ENCODE results near the gene TBC1D2B. TPM values are rescaled to one million over a fixed set of nuclear protein-coding genes. Genes with fewer than 3 reads are reported as not detected.

The TBC1D2B gene
- total RNA-seq, 1 experiment from 2014 or later, result 18.3 TPM

DNA sequence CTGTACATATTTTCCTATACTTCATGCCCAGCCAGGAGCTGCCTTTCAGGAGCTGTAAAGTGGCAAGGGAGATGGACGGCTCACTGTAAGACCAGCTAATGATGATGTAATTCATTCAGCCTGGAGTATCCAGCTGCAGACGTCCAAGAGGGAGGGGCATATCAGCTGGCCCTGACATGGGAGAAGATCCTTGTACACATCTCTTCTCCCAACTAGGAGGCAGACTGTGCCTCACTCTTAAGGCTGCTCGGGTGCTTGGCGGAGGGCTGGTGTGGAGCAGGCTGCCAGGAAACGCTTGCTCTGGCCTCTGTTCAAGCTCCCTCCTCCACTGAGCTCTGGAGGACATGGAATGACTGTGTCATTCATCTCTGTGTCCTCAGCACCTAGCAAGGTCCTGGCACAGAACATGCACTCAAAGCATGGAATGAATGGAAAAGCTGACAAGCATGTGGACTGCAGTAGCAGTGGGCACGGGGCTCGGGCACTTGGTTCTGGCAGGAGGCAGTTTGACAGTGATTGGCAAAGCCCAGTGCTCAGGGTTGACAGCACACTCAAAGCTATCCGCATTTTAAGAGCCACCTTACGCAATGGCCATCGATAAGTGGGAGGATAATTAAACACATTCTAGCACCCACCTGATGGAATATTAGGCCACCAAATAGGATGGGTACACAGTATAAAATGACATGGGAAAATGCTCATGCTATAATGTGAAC is 72.4 kb downstream of the TBC1D2B start:
- Mint-ChIP-seq H3K9me3 (no peaks in the 10 kb centered on the region), H3K4me3 (no peak overlapping the region), H3K27me3 (ENCODE audit: low read depth) (no peaks in the 10 kb centered on the region), H3K4me1 (peaks cover 16% of the 10 kb centered on the region), H3K27ac (no peak overlapping the region), H3K36me3 (peaks cover 7% of the 10 kb centered on the region)
- DNase-seq (ENCODE audit: low spot score) (no peak), ATAC-seq (no peak)
- TF ChIP-seq ESRRA (CRISPR knock-in tag; IDR thresholded peaks at IDR 0.05; ENCODE audit: borderline replicate concordance) (no peak), FOXJ3 (CRISPR knock-in tag; IDR thresholded peaks at IDR 0.05; ENCODE audit: borderline replicate concordance) (no peak), MYBL2 (CRISPR knock-in tag; IDR thresholded peaks at IDR 0.05) (no peak), SMAD3 (CRISPR knock-in tag; IDR thresholded peaks at IDR 0.05; ENCODE audit: borderline replicate concordance) (no peak), PRRX2 (CRISPR knock-in tag; IDR thresholded peaks at IDR 0.05) (no peak), NR3C1 (CRISPR knock-in tag; conservative IDR thresholded peaks at IDR 0.05; ENCODE audit: low read depth) (no peak), NFE2L1 (CRISPR knock-in tag; IDR thresholded peaks at IDR 0.05) (no peak)
- TF ChIP-seq, protein P1, sequence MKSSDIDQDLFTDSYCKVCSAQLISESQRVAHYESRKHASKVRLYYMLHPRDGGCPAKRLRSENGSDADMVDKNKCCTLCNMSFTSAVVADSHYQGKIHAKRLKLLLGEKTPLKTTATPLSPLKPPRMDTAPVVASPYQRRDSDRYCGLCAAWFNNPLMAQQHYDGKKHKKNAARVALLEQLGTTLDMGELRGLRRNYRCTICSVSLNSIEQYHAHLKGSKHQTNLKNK (CRISPR knock-in tag; IDR thresholded peaks at IDR 0.05), result no peak
- TF ChIP-seq, protein P2, sequence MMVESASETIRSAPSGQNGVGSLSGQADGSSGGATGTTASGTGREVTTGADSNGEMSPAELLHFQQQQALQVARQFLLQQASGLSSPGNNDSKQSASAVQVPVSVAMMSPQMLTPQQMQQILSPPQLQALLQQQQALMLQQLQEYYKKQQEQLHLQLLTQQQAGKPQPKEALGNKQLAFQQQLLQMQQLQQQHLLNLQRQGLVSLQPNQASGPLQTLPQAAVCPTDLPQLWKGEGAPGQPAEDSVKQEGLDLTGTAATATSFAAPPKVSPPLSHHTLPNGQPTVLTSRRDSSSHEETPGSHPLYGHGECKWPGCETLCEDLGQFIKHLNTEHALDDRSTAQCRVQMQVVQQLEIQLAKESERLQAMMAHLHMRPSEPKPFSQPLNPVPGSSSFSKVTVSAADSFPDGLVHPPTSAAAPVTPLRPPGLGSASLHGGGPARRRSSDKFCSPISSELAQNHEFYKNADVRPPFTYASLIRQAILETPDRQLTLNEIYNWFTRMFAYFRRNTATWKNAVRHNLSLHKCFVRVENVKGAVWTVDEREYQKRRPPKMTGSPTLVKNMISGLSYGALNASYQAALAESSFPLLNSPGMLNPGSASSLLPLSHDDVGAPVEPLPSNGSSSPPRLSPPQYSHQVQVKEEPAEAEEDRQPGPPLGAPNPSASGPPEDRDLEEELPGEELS (CRISPR knock-in tag; IDR thresholded peaks at IDR 0.05), result no peak
- TF ChIP-seq, protein P3, sequence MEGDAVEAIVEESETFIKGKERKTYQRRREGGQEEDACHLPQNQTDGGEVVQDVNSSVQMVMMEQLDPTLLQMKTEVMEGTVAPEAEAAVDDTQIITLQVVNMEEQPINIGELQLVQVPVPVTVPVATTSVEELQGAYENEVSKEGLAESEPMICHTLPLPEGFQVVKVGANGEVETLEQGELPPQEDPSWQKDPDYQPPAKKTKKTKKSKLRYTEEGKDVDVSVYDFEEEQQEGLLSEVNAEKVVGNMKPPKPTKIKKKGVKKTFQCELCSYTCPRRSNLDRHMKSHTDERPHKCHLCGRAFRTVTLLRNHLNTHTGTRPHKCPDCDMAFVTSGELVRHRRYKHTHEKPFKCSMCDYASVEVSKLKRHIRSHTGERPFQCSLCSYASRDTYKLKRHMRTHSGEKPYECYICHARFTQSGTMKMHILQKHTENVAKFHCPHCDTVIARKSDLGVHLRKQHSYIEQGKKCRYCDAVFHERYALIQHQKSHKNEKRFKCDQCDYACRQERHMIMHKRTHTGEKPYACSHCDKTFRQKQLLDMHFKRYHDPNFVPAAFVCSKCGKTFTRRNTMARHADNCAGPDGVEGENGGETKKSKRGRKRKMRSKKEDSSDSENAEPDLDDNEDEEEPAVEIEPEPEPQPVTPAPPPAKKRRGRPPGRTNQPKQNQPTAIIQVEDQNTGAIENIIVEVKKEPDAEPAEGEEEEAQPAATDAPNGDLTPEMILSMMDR (IDR thresholded peaks at IDR 0.05), result no peak
- TF ChIP-seq, protein P4, sequence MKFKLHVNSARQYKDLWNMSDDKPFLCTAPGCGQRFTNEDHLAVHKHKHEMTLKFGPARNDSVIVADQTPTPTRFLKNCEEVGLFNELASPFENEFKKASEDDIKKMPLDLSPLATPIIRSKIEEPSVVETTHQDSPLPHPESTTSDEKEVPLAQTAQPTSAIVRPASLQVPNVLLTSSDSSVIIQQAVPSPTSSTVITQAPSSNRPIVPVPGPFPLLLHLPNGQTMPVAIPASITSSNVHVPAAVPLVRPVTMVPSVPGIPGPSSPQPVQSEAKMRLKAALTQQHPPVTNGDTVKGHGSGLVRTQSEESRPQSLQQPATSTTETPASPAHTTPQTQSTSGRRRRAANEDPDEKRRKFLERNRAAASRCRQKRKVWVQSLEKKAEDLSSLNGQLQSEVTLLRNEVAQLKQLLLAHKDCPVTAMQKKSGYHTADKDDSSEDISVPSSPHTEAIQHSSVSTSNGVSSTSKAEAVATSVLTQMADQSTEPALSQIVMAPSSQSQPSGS (CRISPR knock-in tag; IDR thresholded peaks at IDR 0.05; ENCODE audit: borderline replicate concordance, low read depth), result no peak
- ChIA-PET CTCF (interaction anchor here (1.0 to 4.0 kb wide), 4 partner anchors 9 to 105 kb away, joined by 3 to 33 read pairs (median 4); no protein-coding TSS in a partner anchor), POLR2A (interaction anchor here (1.2 kb wide), 1 partner anchor 19 kb away, joined by 4 read pairs; no protein-coding TSS in a partner anchor)

DNA sequence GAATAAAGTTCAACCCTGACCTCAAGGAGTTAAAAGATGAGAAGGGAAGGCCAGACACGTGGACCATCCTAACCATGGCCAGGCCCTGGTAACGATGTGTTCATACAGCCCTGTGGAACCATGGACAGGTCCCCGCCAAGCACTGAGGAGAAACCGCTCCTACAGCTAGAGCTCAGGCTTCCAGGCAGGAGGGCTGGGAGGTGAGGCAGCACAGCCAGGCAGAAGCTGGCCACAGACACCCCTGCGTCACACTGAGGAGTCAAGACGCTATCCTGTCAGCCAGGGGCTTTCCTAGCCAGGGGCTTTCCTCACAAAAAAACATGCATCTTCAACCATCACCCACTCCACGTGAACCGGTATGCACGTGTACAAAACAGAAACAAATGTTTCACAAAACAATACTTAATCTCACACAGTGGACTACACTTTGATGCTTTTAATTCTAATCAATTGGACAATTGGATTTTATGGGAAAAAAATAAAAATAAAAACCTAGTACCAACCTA is 73.2 kb downstream of the TBC1D2B start:
- Mint-ChIP-seq H3K9me3 (no peaks in the 10 kb centered on the region), H3K4me3 (no peak overlapping the region), H3K4me1 (peaks cover 16% of the 10 kb centered on the region), H3K36me3 (peaks cover 7% of the 10 kb centered on the region), H3K27me3 (ENCODE audit: low read depth) (no peaks in the 10 kb centered on the region), H3K27ac (no peak overlapping the region)
- no peak for TF ChIP-seq NFYB (CRISPR knock-in tag; conservative IDR thresholded peaks at IDR 0.05; ENCODE audit: low read depth)
- TF ChIP-seq, protein P5, sequence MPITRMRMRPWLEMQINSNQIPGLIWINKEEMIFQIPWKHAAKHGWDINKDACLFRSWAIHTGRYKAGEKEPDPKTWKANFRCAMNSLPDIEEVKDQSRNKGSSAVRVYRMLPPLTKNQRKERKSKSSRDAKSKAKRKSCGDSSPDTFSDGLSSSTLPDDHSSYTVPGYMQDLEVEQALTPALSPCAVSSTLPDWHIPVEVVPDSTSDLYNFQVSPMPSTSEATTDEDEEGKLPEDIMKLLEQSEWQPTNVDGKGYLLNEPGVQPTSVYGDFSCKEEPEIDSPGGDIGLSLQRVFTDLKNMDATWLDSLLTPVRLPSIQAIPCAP (CRISPR knock-in tag; IDR thresholded peaks at IDR 0.05), result no peak
- TF ChIP-seq NFE2L1 (CRISPR knock-in tag; IDR thresholded peaks at IDR 0.05), result no peak
- TF ChIP-seq NR3C1 (CRISPR knock-in tag; conservative IDR thresholded peaks at IDR 0.05; ENCODE audit: low read depth), result no peak
- no peak for TF ChIP-seq GRHL2 (CRISPR knock-in tag; IDR thresholded peaks at IDR 0.05; ENCODE audit: insufficient replicate concordance, severe bottlenecking)
- no peak for TF ChIP-seq NR2C2 (CRISPR knock-in tag; IDR thresholded peaks at IDR 0.05)
- ChIA-PET POLR2A (interaction anchor here (1.2 kb wide), 1 partner anchor 20 kb away, joined by 4 read pairs; no protein-coding TSS in a partner anchor), CTCF (interaction anchor here (1.0 to 4.0 kb wide), 4 partner anchors 9 to 104 kb away, joined by 3 to 33 read pairs (median 4); no protein-coding TSS in a partner anchor)
- no peak for DNase-seq (ENCODE audit: low spot score)
- ATAC-seq, result no peak

All from WTC11 (cell line).